Hematopoietic multipotent progenitor cell treated with erythropoietin and hydrocortisone succinate and interleukin-3 and kit ligand, for 15 days (in vitro differentiated cells): ENCODE measurements around the gene CADM3.
A peak's percentile ranks its signal among the peaks of the same experiment; 100 is the strongest.

Experiments
- DNase-seq: peaks from one replicate; pipeline ENCODE4 v3.0.0-alpha.2; 2015; ENCODE audit warnings: low spot score

Gene CADM3, protein sequence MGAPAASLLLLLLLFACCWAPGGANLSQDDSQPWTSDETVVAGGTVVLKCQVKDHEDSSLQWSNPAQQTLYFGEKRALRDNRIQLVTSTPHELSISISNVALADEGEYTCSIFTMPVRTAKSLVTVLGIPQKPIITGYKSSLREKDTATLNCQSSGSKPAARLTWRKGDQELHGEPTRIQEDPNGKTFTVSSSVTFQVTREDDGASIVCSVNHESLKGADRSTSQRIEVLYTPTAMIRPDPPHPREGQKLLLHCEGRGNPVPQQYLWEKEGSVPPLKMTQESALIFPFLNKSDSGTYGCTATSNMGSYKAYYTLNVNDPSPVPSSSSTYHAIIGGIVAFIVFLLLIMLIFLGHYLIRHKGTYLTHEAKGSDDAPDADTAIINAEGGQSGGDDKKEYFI

DNA sequence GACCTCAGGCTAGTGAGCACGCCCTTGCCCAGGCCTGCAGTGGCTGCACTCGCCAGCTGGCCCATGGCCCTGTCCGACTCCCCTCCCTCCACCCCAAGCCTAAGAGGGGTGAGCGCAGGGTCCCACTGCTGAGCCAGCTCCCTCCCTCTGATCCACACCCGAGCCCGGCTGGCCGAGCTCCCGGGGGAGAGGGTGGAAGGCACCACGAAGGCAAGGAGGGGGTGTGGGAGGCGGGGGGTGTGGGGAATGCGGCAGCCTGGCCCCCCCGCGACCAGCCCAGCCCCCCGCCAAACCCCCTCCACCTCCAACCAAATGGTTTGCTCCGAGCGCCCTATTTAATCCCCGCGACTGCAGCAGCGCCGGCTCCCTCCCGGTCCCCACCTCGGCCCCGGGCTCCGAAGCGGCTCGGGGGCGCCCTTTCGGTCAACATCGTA is at the start of gene CADM3:
Gene CADM3 (plus strand): TSS at position 362 of the 434 bp plus-strand sequence. CDS start 151 bp downstream, outside the sequence.
- no peak for DNase-seq

DNA sequence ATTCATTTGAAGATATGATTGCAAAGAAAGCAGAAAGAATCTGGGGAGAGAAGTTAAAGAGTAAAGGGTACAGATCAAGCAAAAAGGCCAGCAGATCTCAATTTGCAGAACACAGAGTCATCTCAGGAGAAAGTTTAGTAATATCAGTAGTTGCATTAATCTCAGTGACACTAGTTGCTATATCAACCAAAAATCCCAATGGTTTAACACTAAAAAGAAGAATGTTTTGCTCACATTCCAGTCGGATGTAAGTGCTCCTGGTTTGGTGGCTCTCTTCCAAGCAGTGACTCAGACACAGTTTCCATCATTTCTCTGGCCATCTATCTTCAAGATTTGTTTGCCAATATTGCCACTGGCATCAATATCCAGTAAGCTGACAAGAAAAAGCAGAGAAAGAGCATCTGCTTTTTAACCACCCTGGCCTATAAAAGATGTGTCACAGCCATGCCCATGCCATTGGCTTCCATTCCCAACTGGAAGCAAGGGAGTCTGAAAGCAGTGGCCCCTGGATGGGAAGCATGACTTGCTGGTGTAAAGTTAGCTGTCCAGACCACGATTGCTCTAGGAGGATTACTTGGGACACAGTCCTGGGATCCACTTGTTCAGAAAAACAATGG is 49.3 kb upstream of the CADM3 start:
- DNase-seq = no peak

DNA sequence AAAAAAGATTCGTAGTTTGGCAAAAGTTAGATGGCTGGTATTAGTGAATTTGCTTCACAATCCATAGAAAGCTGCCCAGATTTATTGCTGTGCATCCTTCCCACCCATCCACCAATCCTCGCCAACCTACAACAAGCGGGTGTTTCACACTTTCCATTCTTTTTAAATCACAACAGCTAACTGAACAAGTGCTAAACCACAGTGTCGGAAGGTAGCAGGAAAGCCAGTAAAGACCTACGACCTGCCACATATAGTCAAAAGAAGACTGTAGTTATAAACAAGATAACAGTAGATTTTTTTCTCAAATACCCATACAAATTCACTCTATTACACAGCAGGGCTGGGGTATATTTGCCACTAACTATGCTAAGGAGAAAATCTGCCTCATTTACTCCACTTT is 47.8 kb upstream of the CADM3 start:
- no peak for DNase-seq

- DNase-seq = peak; percentile 80
Measured at GRCh38 chr1:159132271-159132881, 39.0 kb upstream of the CADM3 start.

DNA sequence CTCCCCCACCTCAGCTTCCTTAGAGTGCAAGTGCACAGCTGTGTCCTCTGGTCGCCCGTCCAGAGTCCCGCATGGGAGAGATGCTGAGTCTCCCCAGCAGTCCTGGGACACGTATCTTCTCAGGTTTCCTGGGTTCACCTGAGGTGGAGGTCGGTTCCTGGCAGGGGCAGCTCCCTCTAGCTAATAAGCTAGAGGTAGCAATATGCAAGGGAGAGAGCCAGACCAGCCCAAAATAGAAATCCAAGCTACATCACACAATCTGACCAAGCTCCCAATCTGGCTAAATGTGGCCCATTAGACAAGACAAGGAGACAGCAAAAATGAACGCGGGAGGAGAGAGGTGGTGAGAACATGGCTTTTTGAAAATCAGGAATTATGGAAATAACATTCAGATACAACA is 30.9 kb upstream of the CADM3 start:
- no peak for DNase-seq

- DNase-seq = no peak
Measured at GRCh38 chr1:159141584-159142390, 29.6 kb upstream of the CADM3 start.

- DNase-seq = peak; percentile 17
Measured at GRCh38 chr1:159142391-159142663, 29.1 kb upstream of the CADM3 start.

DNA sequence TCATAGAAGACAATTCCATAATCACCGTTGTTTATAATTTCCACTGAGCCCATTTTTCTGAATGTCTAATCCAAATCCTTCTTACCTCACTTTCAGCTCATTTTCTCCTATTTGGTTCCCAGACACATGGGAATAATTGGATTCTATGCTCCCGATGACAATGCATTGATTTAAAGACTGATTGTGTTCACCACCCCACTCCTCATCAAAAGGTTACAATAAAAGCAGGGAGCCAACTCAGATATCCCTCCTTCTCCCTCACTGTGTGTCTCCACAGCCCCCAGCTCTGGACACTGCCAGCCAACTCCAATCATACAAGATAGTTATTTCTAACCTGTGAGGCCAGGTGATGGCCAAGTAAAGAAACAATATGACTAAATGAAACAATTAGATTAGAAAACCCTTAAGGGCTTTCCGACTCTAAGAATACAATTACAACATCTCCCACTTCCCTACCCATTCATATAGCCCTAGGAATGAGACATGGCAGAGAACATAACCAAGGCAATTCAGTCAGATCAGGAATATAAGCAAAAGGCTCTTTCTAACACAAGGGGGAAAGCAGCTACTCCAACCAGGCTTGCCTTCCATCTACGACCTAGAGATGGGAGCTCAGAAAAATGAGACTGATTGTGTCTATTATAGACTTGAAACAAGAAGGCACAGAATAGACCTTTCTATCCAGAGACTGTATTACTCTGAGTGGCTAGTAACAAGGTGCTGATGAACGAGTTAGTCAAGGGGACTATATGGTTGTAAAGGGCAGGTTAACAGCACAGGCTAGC is 28.5 kb upstream of the CADM3 start:
- DNase-seq = no peak

DNA sequence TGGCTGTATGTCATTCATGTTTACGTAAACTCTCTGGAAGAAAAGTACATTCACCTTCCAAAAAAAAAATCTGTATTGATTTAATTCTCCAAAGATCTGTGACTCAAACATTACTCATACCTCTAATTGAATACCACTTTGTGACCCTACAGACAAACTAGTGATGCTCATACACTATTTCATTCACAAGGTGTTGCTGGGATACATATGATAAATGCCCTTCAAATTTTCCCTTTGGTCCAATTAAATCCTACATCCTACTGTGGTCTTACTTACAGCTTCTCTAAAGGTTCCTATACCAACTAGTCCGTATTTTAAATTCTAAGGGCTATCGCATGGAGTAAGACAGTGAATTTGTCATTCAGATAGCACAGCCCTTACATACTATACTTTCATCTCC is 26.8 kb upstream of the CADM3 start:
- DNase-seq = no peak

DNA sequence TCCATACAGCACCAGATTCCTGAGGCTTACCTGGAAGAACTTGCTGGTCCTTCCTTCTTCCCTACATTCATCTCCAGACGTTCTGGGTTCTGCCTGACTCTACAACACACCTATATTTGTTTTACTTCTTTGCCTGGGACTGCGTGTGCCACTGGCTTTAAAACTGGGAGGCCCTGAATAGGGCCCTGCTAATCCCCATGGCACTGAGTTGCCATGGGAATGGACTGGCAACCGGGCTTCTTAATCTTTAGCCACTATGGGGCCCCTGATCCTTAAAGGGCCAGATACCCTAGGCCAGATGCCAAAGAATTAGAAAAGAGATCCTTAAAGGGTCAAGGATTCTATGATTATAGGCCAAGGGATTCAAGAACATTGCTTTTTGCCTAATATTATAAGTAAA is 24.4 kb upstream of the CADM3 start:
- no peak for DNase-seq

DNA sequence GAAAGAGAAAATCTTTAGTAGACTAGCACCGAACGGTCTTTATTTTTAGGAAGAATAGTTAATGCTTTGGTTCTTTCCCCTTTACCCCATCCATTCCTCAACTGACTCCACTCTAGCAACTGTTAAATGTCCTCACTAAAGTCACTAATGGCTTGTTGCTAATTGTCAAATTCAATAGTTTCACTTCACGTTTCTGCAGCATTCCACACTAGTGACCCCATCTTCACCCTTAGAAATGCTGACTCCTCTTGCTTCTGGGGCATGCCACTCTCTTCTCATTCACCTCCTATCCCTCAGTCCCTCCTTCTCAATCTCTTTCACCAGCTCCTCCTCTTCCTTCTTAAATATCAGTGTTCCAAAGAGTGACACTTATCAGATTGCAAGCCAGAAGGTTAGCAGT is 19.4 kb upstream of the CADM3 start:
- no peak for DNase-seq

GRCh38 chr1:159161001-159161718 is 10.3 kb upstream of the CADM3 start:
- DNase-seq = peak; percentile 85

GRCh38 chr1:159161719-159162026 is 9.7 kb upstream of the CADM3 start:
- no peak for DNase-seq

GRCh38 chr1:159162516-159163265 is 8.7 kb upstream of the CADM3 start:
- no peak for DNase-seq

GRCh38 chr1:159163614-159164228 is 7.7 kb upstream of the CADM3 start:
- DNase-seq = no peak

GRCh38 chr1:159168043-159168442 is 3.4 kb upstream of the CADM3 start:
- DNase-seq = no peak

- DNase-seq = no peak
Measured at GRCh38 chr1:159170639-159171038, 776 bp upstream of the CADM3 start.

- no peak for DNase-seq
Measured at GRCh38 chr1:159171688-159172501, 480 bp downstream of the CADM3 start.

- DNase-seq = no peak
Measured at GRCh38 chr1:159172614-159173291, 1.3 kb downstream of the CADM3 start.
